KOPT-K1 (cell line): ENCODE measurements around the gene ANXA2.

Experiments
- H3K27ac ChIP-seq: fragments of 200-600 bp; sonication (generic); 2 replicates; pipeline ENCODE4 v1.5.1; 2016; ENCODE audit warnings: antibody characterized with exemption, mild to moderate bottlenecking, low read depth, low read length; ENCODE audit not compliant: poor library complexity, severe bottlenecking
- H3K36me3 ChIP-seq: fragments of 200-600 bp; sonication (generic); 2 replicates; pipeline ENCODE4 v1.5.1; 2017; ENCODE audit warnings: antibody characterized with exemption, mild to moderate bottlenecking, low read length, moderate library complexity; ENCODE audit not compliant: insufficient read depth
- H3K9me3 ChIP-seq: fragments of 200-600 bp; sonication (generic); 2 replicates; pipeline ENCODE4 v1.5.1; 2017; ENCODE audit warnings: antibody characterized with exemption, low read length, mild to moderate bottlenecking; ENCODE audit not compliant: insufficient read depth, poor library complexity, severe bottlenecking

ANXA2 gene

GRCh38 chr15:60299452-60300047 lies 98.2 kb downstream of the ANXA2 start:
- H3K9me3 ChIP-seq, result peaks cover 14% of the 10 kb centered on the region
- H3K27ac ChIP-seq, result no peak overlapping the region

More at GRCh38 chr15:60299452-60300047, 98.2 kb downstream of the ANXA2 start:
- H3K36me3 ChIP-seq, result no peaks in the 10 kb centered on the region
